ENCODE results near the gene EME2.

The EME2 gene

DNA sequence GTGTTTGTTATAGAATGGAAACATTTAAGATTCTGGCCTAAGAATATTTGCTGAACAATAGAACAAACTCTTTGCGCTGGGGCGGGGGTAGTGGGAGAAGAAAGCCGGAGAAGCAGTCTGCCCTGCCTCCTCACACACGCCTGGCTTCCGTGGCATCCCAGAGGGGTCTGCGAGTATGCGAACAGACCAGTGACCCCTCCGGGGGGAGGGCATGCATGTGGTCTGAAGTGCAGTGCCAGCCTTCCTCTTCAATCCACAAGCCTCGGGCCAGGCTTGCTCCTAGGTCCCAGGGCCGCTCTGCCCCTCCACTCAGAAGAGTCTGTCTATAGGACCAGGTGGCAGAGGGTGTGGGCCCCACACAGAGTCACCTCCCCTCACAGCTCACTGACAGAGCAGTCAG lies 35.0 kb downstream of the EME2 start:
- no peak for DNase-seq (ENCODE audit: low read depth)
- TF ChIP-seq MYC (IDR thresholded peaks at IDR 0.05; ENCODE audit: low read depth, low read length) (no peak), POLR2A (IDR thresholded peaks at IDR 0.05; ENCODE audit: extremely low read depth, insufficient read length) (no peak)
- TF ChIP-seq, protein P1, sequence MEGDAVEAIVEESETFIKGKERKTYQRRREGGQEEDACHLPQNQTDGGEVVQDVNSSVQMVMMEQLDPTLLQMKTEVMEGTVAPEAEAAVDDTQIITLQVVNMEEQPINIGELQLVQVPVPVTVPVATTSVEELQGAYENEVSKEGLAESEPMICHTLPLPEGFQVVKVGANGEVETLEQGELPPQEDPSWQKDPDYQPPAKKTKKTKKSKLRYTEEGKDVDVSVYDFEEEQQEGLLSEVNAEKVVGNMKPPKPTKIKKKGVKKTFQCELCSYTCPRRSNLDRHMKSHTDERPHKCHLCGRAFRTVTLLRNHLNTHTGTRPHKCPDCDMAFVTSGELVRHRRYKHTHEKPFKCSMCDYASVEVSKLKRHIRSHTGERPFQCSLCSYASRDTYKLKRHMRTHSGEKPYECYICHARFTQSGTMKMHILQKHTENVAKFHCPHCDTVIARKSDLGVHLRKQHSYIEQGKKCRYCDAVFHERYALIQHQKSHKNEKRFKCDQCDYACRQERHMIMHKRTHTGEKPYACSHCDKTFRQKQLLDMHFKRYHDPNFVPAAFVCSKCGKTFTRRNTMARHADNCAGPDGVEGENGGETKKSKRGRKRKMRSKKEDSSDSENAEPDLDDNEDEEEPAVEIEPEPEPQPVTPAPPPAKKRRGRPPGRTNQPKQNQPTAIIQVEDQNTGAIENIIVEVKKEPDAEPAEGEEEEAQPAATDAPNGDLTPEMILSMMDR (IDR thresholded peaks at IDR 0.05; ENCODE audit: low read depth, low read length) = no peak
- H3K4me3 ChIP-seq (ENCODE audit: low read depth, low read length) = no peak overlapping the region

DNA sequence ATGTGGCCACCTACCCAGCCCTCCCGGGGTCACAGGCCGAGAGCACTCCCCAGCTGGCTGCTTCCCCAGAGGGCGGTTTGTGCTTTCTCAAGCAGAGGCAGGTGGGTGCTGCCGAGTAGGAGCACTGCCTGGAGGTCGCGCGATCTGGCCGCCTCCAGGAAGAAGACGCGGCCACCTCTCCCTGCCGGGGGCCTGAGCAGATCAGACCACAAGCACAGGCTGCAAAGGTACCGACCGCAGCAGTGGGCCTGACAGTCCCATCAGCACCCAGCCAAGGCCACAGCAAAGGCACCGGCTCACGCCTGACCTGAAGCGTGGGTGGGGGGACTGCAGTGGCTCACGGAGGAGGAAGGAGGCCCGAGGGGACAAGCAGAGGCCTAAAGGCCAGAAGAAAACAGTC lies 36.1 kb downstream of the EME2 start:
- TF ChIP-seq, protein P2, sequence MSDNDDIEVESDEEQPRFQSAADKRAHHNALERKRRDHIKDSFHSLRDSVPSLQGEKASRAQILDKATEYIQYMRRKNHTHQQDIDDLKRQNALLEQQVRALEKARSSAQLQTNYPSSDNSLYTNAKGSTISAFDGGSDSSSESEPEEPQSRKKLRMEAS (IDR thresholded peaks at IDR 0.05; ENCODE audit: low read depth, low read length) = no peak
- TF ChIP-seq, protein P1 (IDR thresholded peaks at IDR 0.05; ENCODE audit: low read depth, low read length) = no peak
- no peak for TF ChIP-seq MYC (IDR thresholded peaks at IDR 0.05; ENCODE audit: low read depth, low read length)
- TF ChIP-seq POLR2A (IDR thresholded peaks at IDR 0.05; ENCODE audit: extremely low read depth, insufficient read length) = no peak
- no peak overlapping the region for H3K4me3 ChIP-seq (ENCODE audit: low read depth, low read length)
- no peak for DNase-seq (ENCODE audit: low read depth)

DNA sequence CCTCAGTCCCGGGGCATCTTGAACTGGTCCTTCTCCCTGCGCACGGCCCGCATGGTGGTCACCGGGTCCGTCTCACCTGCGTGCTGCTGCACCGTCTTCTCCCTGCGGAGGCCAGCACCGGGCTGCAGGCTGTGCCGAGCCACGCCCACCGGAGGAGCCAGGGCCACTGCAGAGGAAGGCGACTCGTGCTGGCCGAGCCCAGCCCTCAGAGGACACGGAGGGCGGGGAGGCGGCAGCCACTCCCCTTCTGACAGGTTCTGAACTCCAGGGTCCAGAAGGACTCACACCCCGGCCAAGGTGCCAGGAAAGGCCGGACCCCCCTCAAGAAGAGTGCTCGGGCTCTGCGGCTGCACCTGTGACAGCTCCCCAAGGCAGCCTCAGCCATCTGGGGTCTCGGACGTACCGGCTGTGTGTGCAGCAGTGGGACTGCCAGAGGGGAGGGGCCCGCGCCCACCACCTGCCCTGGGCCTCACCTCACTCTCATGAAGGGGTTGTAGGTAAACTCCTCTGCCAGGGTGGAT lies 36.7 kb downstream of the EME2 start:
- no peak overlapping the region for H3K4me3 ChIP-seq (ENCODE audit: low read depth, low read length)
- TF ChIP-seq, protein P2 (IDR thresholded peaks at IDR 0.05; ENCODE audit: low read depth, low read length) = no peak
- TF ChIP-seq POLR2A (IDR thresholded peaks at IDR 0.05; ENCODE audit: extremely low read depth, insufficient read length) = no peak
- TF ChIP-seq, protein P1 (IDR thresholded peaks at IDR 0.05; ENCODE audit: low read depth, low read length) = no peak
- no peak for TF ChIP-seq MYC (IDR thresholded peaks at IDR 0.05; ENCODE audit: low read depth, low read length)
- DNase-seq (ENCODE audit: low read depth) = no peak

DNA sequence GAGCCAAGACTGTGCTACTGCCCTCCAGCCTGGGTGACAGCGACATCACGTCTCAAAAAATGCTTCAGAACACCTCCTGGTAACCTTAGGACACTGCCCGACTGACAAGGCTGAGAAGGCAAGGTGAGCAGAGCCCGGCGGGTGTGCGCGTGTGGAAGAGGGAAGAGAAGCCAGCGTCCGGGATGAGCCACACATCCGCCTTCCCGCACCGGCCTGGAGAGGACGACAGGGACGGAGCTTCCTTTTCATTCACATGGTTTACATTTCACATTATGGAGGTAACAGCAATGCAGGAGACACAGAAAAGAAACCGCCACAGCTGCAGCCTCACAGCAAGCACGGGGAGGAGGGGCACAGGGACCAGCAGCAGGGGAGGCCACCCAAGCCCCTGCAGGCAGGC lies 37.5 kb downstream of the EME2 start:
- TF ChIP-seq, protein P2 (IDR thresholded peaks at IDR 0.05; ENCODE audit: low read depth, low read length) = no peak
- TF ChIP-seq MYC (IDR thresholded peaks at IDR 0.05; ENCODE audit: low read depth, low read length) = no peak
- no peak for TF ChIP-seq POLR2A (IDR thresholded peaks at IDR 0.05; ENCODE audit: extremely low read depth, insufficient read length)
- H3K4me3 ChIP-seq (ENCODE audit: low read depth, low read length) = no peak overlapping the region
- no peak for DNase-seq (ENCODE audit: low read depth)

DNA sequence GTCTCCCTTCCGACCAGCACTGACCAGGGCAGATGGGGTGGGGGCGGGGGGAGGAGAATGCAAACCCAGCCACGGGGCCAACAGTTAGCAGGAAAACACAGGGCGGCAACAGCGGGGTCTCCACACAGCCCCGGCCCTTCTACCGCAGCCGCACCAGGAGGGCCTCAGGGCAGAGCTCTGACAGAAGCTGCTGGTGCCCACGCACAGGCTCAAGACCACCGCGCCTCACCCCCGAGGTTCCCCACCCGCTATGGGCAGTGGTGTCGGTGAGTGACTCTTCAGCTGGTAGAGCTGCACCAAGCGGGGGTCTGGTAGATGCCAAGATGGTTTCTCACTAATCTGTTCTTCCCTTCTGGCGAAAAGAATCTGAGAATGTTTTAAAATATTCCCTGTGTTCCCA lies 37.9 kb downstream of the EME2 start:
- TF ChIP-seq POLR2A (IDR thresholded peaks at IDR 0.05; ENCODE audit: extremely low read depth, insufficient read length) = no peak
- TF ChIP-seq, protein P2 (IDR thresholded peaks at IDR 0.05; ENCODE audit: low read depth, low read length) = no peak
- no peak for TF ChIP-seq MYC (IDR thresholded peaks at IDR 0.05; ENCODE audit: low read depth, low read length)
- TF ChIP-seq, protein P1 (IDR thresholded peaks at IDR 0.05; ENCODE audit: low read depth, low read length) = no peak
- DNase-seq (ENCODE audit: low read depth) = no peak
- no peak overlapping the region for H3K4me3 ChIP-seq (ENCODE audit: low read depth, low read length)

DNA sequence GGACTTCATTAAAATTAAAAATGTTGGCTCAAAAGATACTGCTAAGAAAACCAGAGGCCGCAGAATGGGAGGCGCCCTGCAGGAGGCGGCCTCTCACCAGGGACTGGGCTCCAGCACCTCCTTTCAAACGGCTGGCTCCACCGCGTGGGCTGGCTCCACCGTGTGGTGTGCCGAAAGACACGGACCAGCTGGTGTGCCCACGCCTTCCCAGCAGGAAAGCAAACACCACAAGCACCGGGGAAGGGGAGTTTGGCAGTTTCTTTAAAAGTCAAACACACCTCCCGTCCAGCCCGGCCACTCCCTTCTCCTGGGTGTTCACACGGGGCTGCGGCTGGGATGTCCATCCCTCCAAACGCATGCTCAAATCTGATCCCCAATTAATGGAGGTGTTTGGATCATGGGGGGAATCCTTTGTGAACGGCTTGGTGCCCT lies 40.1 kb downstream of the EME2 start:
- peak; percentile 75 for DNase-seq (ENCODE audit: low read depth)
- TF ChIP-seq, protein P1 (IDR thresholded peaks at IDR 0.05; ENCODE audit: low read depth, low read length) = peak; percentile 52
- TF ChIP-seq POLR2A (IDR thresholded peaks at IDR 0.05; ENCODE audit: extremely low read depth, insufficient read length) (no peak), MYC (IDR thresholded peaks at IDR 0.05; ENCODE audit: low read depth, low read length) (peak; percentile 77; the same call in 1 of the 2 replicates)
- TF ChIP-seq, protein P2 (IDR thresholded peaks at IDR 0.05; ENCODE audit: low read depth, low read length) = peak; percentile 71
- H3K4me3 ChIP-seq (ENCODE audit: low read depth, low read length) = no peak overlapping the region

Data from NB4 (cell line).